B cell (primary cell): ENCODE measurements around the gene PINK1. TPM values are rescaled to one million over a fixed set of nuclear protein-coding genes. Genes with fewer than 3 reads are reported as not detected.

Experiments
- ATAC-seq: fragments of 200-7000 bp; cut with Tn5 transposase; one replicate; pipeline ENCODE4 v1.10.0; 2021; ENCODE audit warnings: low read depth, mild to moderate bottlenecking, moderate number of reproducible peaks, moderate library complexity
- CTCF ChIA-PET: fragments of 350-600 bp; sonication (Branson Sonifier 250); formaldehyde crosslinking; loops from one replicate; lab custom pipeline; 2021; ENCODE audit warnings: antibody characterized with exemption, inconsistent platforms; lab: Charles Lee
- POLR2A ChIA-PET: fragments of 350-600 bp; sonication (Branson Sonifier 250); formaldehyde crosslinking; loops from one replicate; lab custom pipeline; 2021; ENCODE audit warnings: antibody characterized with exemption; lab: Charles Lee
- DNase-seq: peaks from one replicate; pipeline ENCODE4 v3.0.0; 2013
- H2AFZ ChIP-seq: 2 replicates; pipeline ENCODE4 v1.6.1; 2012; ENCODE audit warnings: mild to moderate bottlenecking, low read depth, low read length; ENCODE audit not compliant: insufficient read depth, poor library complexity, severe bottlenecking
- H3K27ac ChIP-seq, 2 donors: 1 replicate in 1 of 2; 2 replicates in 1 of 2; pipeline ENCODE4 v1.5.1; 2012 to 2013; ENCODE audit warnings: low read length in 2 of 2, mild to moderate bottlenecking in 2 of 2, moderate library complexity in 1 of 2
- H3K27me3 ChIP-seq, 4 experiments: fragments of 200-600 bp in 1 of 4; sonication (generic) in 1 of 4; replicated peaks in 1 of 4; 1 replicate in 2 of 4; 2 replicates in 2 of 4; pipeline versions ENCODE4 v1.6.1 to v1.7.0; 2013 to 2016; ENCODE audit warnings: low read length in 3 of 4, mild to moderate bottlenecking in 2 of 4, mixed read lengths in 1 of 4, moderate library complexity in 1 of 4; ENCODE audit not compliant: insufficient read depth in 4 of 4, control insufficient read depth in 3 of 4; ENCODE audit errors: control extremely low read depth in 1 of 4
- H3K36me3 ChIP-seq, 2 experiments: replicated peaks in 1 of 2; 1 replicate in 1 of 2; 2 replicates in 1 of 2; pipeline versions ENCODE4 v1.6.1 to v1.7.1; 2013; ENCODE audit warnings: low read length in 1 of 2; ENCODE audit not compliant: insufficient read depth in 2 of 2, control insufficient read depth in 1 of 2; ENCODE audit errors: control extremely low read depth in 1 of 2, extremely low read depth in 1 of 2
- H3K4me1 ChIP-seq, 2 donors: fragments of 200-600 bp in 1 of 2; sonication (generic) in 1 of 2; 1 replicate in 1 of 2; 2 replicates in 1 of 2; pipeline versions ENCODE4 v1.5.1 to v1.6.1; 2013 to 2017; ENCODE audit warnings: low read length in 2 of 2; ENCODE audit not compliant: control insufficient read depth in 2 of 2, insufficient read depth in 2 of 2
- H3K4me2 ChIP-seq: replicated peaks from 2 replicates; pipeline ENCODE3; 2012; ENCODE audit warnings: mild to moderate bottlenecking, low read depth, low read length; ENCODE audit not compliant: poor library complexity, severe bottlenecking
- H3K4me3 ChIP-seq, 5 experiments: fragments of 200-600 bp in 1 of 5; sonication (generic) in 1 of 5; 1 replicate in 3 of 5; 2 replicates in 2 of 5; pipeline versions ENCODE4 v1.5.1 to v1.7.0; 2011 to 2016; ENCODE audit warnings: low read length in 4 of 5, mild to moderate bottlenecking in 4 of 5, low read depth in 2 of 5, control low read depth in 1 of 5, moderate library complexity in 1 of 5; ENCODE audit not compliant: insufficient read depth in 1 of 5; ENCODE audit errors: control extremely low read depth in 1 of 5, extremely low read depth in 1 of 5
- H3K79me2 ChIP-seq: fragments of 200-600 bp; sonication (generic); one replicate; pipeline ENCODE4 v1.6.0; 2016; ENCODE audit warnings: low read length; ENCODE audit not compliant: control insufficient read depth, insufficient read depth
- H3K9ac ChIP-seq: fragments of 200-600 bp; sonication (generic); 2 replicates; pipeline ENCODE4 v1.6.1; 2017; ENCODE audit warnings: mild to moderate bottlenecking, low read length, moderate library complexity
- H3K9me3 ChIP-seq, 3 donors: one replicate each; pipeline versions ENCODE4 v1.6.1 to v1.7.1; 2013; ENCODE audit warnings: low read length in 2 of 3; ENCODE audit not compliant: control insufficient read depth in 2 of 3, insufficient read depth in 1 of 3; ENCODE audit errors: control extremely low read depth in 1 of 3
- H4K20me1 ChIP-seq: 2 replicates; pipeline ENCODE4 v1.6.0; 2012; ENCODE audit warnings: mild to moderate bottlenecking, low read length; ENCODE audit not compliant: insufficient read depth, control insufficient read depth, poor library complexity, severe bottlenecking
- H3K27ac Mint-ChIP-seq: one replicate; pipeline ENCODE4 v1.8.0; 2021; ENCODE audit warnings: mixed read lengths
- H3K27me3 Mint-ChIP-seq: one replicate; pipeline ENCODE4 v1.8.0; 2021; ENCODE audit warnings: mixed read lengths
- H3K4me1 Mint-ChIP-seq: one replicate; pipeline ENCODE4 v1.8.0; 2021; ENCODE audit warnings: mixed read lengths
- H3K4me3 Mint-ChIP-seq: one replicate; pipeline ENCODE4 v1.8.0; 2021; ENCODE audit warnings: mixed read lengths
- H3K9me3 Mint-ChIP-seq: one replicate; pipeline ENCODE4 v1.8.0; 2022; ENCODE audit warnings: mixed read lengths; ENCODE audit not compliant: insufficient read depth
- EZH2 ChIP-seq: IDR thresholded peaks from 2 replicates; pipeline ENCODE4 v1.6.1; 2012; ENCODE audit warnings: borderline replicate concordance, low read depth, mild to moderate bottlenecking, moderate library complexity, low read length; ENCODE audit not compliant: insufficient read depth, poor library complexity, severe bottlenecking
- WGBS: methylation state at CpG from one replicate; pipeline ENCODE4 v1.1.5; 2013; ENCODE audit warnings: missing lambda C conversion rate; ENCODE audit not compliant: insufficient coverage; 5-methylcytosine and 5-hydroxymethylcytosine counted together
- intact Hi-C: fragments of 100-400 bp; cut with micrococcal nuclease; formaldehyde crosslinking; loops from one replicate; pipeline ENCODE4 v1.10.0; 2022
- polyA plus RNA-seq: library from polyadenylated mRNA; depleted of rRNA; stranded (reverse); fragments of >200 nt; gene quantifications from 2 replicates; pipeline ENCODE4 v1.2.3, GENCODE V29; 2012
- total RNA-seq, 2 donors: library from RNA; stranded (reverse); fragments of 120-200 nt in 1 of 2; gene quantifications; 1 replicate in 1 of 2; 2 replicates in 1 of 2; pipeline versions ENCODE4 v1.2.3 to v1.2.4, GENCODE V29; 2013 to 2022
- TF ChIP-seq, protein P1 (sequence below): fragments of 200-600 bp; IDR thresholded peaks from one replicate; pipeline ENCODE4 v1.8.0; 2022; ENCODE audit warnings: antibody characterized with exemption, mild to moderate bottlenecking

The PINK1 gene
- total and polyA plus RNA-seq, 2 donors (not counting 1 experiment from before 2014, with no cell fraction given), result 5.8 to 14.3 TPM

DNA sequence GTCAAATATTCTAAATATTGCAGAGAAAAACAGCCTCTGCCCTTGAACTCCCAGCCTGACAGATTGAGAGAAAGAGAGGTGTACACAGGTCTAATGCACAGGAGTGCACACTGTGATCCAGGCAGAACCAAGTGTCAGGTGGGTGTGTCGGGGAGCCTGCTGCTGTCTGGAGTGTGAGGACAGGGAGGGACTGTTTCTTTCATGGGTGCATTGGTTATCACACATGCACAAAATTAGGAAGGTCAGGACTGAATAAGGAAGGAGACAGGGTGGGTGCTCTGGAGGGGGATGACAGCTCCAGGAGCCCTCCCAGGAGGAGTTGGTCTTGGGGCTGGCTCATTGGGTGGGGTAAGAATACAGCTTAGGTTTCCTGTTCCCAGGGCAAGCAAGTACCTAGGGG lies 13.3 kb upstream of the PINK1 start:
- Mint-ChIP-seq H3K9me3 (no peaks in the 10 kb centered on the region), H3K4me3 (no peak overlapping the region), H3K4me1 (no peaks in the 10 kb centered on the region), H3K27me3 (peaks cover 18% of the 10 kb centered on the region), H3K27ac (no peak overlapping the region)
- H3K27ac ChIP-seq, result no peak overlapping the region
- H2AFZ ChIP-seq, result no peak overlapping the region
- no peak overlapping the region for H3K9ac ChIP-seq
- H3K79me2 ChIP-seq, result no peaks in the 10 kb centered on the region
- H3K4me1 ChIP-seq, result no peaks in the 10 kb centered on the region
- 71% methylated on average over 1 of the region's 1 CpG for WGBS
- H3K36me3 ChIP-seq, result no peaks in the 10 kb centered on the region
- no peaks in the 10 kb centered on the region for H3K9me3 ChIP-seq
- no peaks in the 10 kb centered on the region for H4K20me1 ChIP-seq
- ChIA-PET POLR2A (no interaction called here), CTCF (no interaction called here)
- H3K4me3 ChIP-seq, result no peak overlapping the region
- no peak for DNase-seq
- no peak overlapping the region for H3K4me2 ChIP-seq
- intact Hi-C loops, result no loop called here
- TF ChIP-seq EZH2, result no peak
- TF ChIP-seq, protein P1, sequence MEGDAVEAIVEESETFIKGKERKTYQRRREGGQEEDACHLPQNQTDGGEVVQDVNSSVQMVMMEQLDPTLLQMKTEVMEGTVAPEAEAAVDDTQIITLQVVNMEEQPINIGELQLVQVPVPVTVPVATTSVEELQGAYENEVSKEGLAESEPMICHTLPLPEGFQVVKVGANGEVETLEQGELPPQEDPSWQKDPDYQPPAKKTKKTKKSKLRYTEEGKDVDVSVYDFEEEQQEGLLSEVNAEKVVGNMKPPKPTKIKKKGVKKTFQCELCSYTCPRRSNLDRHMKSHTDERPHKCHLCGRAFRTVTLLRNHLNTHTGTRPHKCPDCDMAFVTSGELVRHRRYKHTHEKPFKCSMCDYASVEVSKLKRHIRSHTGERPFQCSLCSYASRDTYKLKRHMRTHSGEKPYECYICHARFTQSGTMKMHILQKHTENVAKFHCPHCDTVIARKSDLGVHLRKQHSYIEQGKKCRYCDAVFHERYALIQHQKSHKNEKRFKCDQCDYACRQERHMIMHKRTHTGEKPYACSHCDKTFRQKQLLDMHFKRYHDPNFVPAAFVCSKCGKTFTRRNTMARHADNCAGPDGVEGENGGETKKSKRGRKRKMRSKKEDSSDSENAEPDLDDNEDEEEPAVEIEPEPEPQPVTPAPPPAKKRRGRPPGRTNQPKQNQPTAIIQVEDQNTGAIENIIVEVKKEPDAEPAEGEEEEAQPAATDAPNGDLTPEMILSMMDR, result no peak
- no peak for ATAC-seq
- H3K27me3 ChIP-seq, result peaks cover 0 to 5% (median 0%) of the 10 kb centered on the region in 4 experiments

DNA sequence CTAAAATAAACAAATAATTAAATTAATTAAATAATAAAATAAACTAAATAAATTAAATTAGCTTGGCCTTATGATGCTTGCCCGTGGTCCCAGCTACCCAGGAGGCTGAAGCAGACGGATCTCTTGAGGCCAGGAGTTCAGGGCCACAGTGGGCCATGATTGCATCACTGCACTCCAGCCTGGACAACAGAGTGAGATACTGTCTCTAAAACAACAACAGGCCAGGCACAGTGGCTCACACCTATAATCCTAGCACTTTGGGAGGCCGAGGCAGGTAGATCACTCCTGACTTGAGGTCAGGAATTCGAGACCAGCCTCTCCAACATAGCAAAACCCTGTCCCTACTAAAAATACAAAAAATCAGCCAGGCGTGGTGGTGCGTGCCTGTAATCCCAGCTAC lies 12.2 kb upstream of the PINK1 start:
- no peak overlapping the region for H3K4me2 ChIP-seq
- no peaks in the 10 kb centered on the region for H3K4me1 Mint-ChIP-seq
- DNase-seq (no peak), ATAC-seq (no peak)
- no peaks in the 10 kb centered on the region for H3K79me2 ChIP-seq
- H3K4me1 ChIP-seq, result no peaks in the 10 kb centered on the region
- H3K9me3 ChIP-seq, result no peaks in the 10 kb centered on the region
- 86% methylated on average over 3 of the region's 6 CpGs for WGBS
- H3K27me3 ChIP-seq, result peaks cover 0 to 5% (median 0%) of the 10 kb centered on the region in 4 experiments
- no peak overlapping the region for H3K27ac Mint-ChIP-seq
- TF ChIP-seq, protein P1, result no peak
- no peak for TF ChIP-seq EZH2
- H4K20me1 ChIP-seq, result no peaks in the 10 kb centered on the region
- POLR2A ChIA-PET, result no interaction called here
- peaks cover 18% of the 10 kb centered on the region for H3K27me3 Mint-ChIP-seq
- no peak overlapping the region for H3K4me3 ChIP-seq
- CTCF ChIA-PET, result interaction anchor here (0.7 kb wide), 1 partner anchor 118 kb away, joined by 3 read pairs; no protein-coding TSS in a partner anchor
- intact Hi-C loops, result no loop called here
- no peak overlapping the region for H3K27ac ChIP-seq
- H3K9me3 Mint-ChIP-seq, result no peaks in the 10 kb centered on the region
- no peak overlapping the region for H2AFZ ChIP-seq
- no peak overlapping the region for H3K9ac ChIP-seq
- H3K4me3 Mint-ChIP-seq, result no peak overlapping the region
- no peaks in the 10 kb centered on the region for H3K36me3 ChIP-seq
